Neuronal stem cell (in vitro differentiated cells): ENCODE measurements around the gene AVP.

Experiments
- DNase-seq: peaks from one replicate; pipeline ENCODE4 v3.0.0-alpha.2; 2013; ENCODE audit warnings: low spot score
- H2AFZ ChIP-seq: one replicate; pipeline ENCODE4 v1.6.1; 2013; ENCODE audit warnings: mild to moderate bottlenecking, low read length, inconsistent platforms
- H2AK5ac ChIP-seq: 2 replicates; pipeline ENCODE4 v1.6.1; 2013; ENCODE audit warnings: low read depth, mild to moderate bottlenecking, inconsistent platforms, low read length, moderate library complexity, mixed read lengths
- H2BK120ac ChIP-seq: 2 replicates; pipeline ENCODE4 v1.6.1; 2013; ENCODE audit warnings: low read depth, mild to moderate bottlenecking, inconsistent platforms, low read length, moderate library complexity, mixed read lengths
- H2BK12ac ChIP-seq: one replicate; pipeline ENCODE4 v1.6.1; 2013; ENCODE audit warnings: low read length, inconsistent platforms
- H2BK15ac ChIP-seq: 2 replicates; pipeline ENCODE4 v1.6.1; 2013; ENCODE audit warnings: mild to moderate bottlenecking, low read length, inconsistent platforms, mixed read lengths
- H2BK5ac ChIP-seq: one replicate; pipeline ENCODE4 v1.6.1; 2013; ENCODE audit warnings: inconsistent platforms, mild to moderate bottlenecking, low read length, moderate library complexity
- H3K14ac ChIP-seq: one replicate; pipeline ENCODE4 v1.6.1; 2013; ENCODE audit warnings: low read length, inconsistent platforms
- H3K18ac ChIP-seq: 2 replicates; pipeline ENCODE4 v1.6.1; 2013; ENCODE audit warnings: low read length, inconsistent platforms
- H3K23ac ChIP-seq: 2 replicates; pipeline ENCODE4 v1.6.1; 2013; ENCODE audit warnings: low read depth, mild to moderate bottlenecking, mixed read lengths, low read length, inconsistent platforms; ENCODE audit not compliant: poor library complexity
- H3K27ac ChIP-seq: replicated peaks from 3 replicates; pipeline ENCODE4 v1.5.1; 2013; ENCODE audit warnings: low read length, inconsistent platforms
- H3K27me3 ChIP-seq, 3 experiments: 2 replicates each; pipeline ENCODE4 v1.6.1; 2013; ENCODE audit warnings: low read length in 3 of 3, mild to moderate bottlenecking in 2 of 3, inconsistent platforms in 1 of 3, low read depth in 1 of 3, mixed read lengths in 1 of 3, moderate library complexity in 1 of 3; ENCODE audit not compliant: control insufficient read depth in 3 of 3, insufficient read depth in 3 of 3
- H3K36me3 ChIP-seq, 2 donors: replicated peaks in 1 of 2; 2 replicates each; pipeline ENCODE4 v1.6.1; 2013; ENCODE audit warnings: low read length in 2 of 2; ENCODE audit not compliant: control insufficient read depth in 2 of 2, insufficient read depth in 2 of 2
- H3K4ac ChIP-seq: 2 replicates; pipeline ENCODE4 v1.6.1; 2013; ENCODE audit warnings: inconsistent platforms, mild to moderate bottlenecking, low read length, moderate library complexity
- H3K4me1 ChIP-seq, 2 donors: 1 replicate in 1 of 2; 2 replicates in 1 of 2; pipeline ENCODE4 v1.6.1; 2013; ENCODE audit warnings: low read length in 2 of 2, low read depth in 1 of 2; ENCODE audit not compliant: control insufficient read depth in 2 of 2, insufficient read depth in 1 of 2
- H3K4me2 ChIP-seq: one replicate; pipeline ENCODE4 v1.6.1; 2013; ENCODE audit warnings: mild to moderate bottlenecking, low read length, inconsistent platforms; ENCODE audit not compliant: insufficient read depth, poor library complexity, severe bottlenecking
- H3K4me3 ChIP-seq, 2 donors: 2 replicates each; pipeline ENCODE4 v1.5.1; 2013; ENCODE audit warnings: low read length in 2 of 2, mild to moderate bottlenecking in 2 of 2, inconsistent platforms in 1 of 2, moderate library complexity in 1 of 2
- H3K79me1 ChIP-seq: one replicate; pipeline ENCODE4 v1.6.1; 2013; ENCODE audit warnings: low read depth, mild to moderate bottlenecking, inconsistent platforms, low read length, moderate library complexity
- H3K9ac ChIP-seq: one replicate; pipeline ENCODE4 v1.6.1; 2013; ENCODE audit warnings: mild to moderate bottlenecking, low read depth, low read length, inconsistent platforms; ENCODE audit not compliant: poor library complexity
- H3K9me3 ChIP-seq, 2 donors: replicated peaks in 1 of 2; 2 replicates each; pipeline versions ENCODE3 to v1.6.1; 2013; ENCODE audit warnings: low read length in 2 of 2, mild to moderate bottlenecking in 2 of 2, inconsistent platforms in 1 of 2, low read depth in 1 of 2, mixed read lengths in 1 of 2, moderate library complexity in 1 of 2; ENCODE audit not compliant: control insufficient read depth in 2 of 2, insufficient read depth in 1 of 2
- H4K8ac ChIP-seq: one replicate; pipeline ENCODE4 v1.6.1; 2013; ENCODE audit warnings: low read depth, mild to moderate bottlenecking, inconsistent platforms, low read length, moderate library complexity
- H4K91ac ChIP-seq: one replicate; pipeline ENCODE4 v1.6.1; 2013; ENCODE audit warnings: low read length, low read depth, mild to moderate bottlenecking, inconsistent platforms; ENCODE audit not compliant: poor library complexity
- WGBS, 2 donors: extraction: QIAGEN DNeasy Blood & Tissue Kit; methylation state at CpG; one replicate each; pipeline ENCODE4 v1.1.7; 2013; ENCODE audit warnings: missing lambda C conversion rate in 2 of 2, mixed read lengths in 1 of 2; ENCODE audit not compliant: insufficient read length in 2 of 2, insufficient replicate concordance in 1 of 2; ENCODE audit errors: extremely low coverage in 2 of 2; 5-methylcytosine and 5-hydroxymethylcytosine counted together

Gene AVP

GRCh38 chr20:3044336-3044965 is 40.1 kb downstream of the AVP start:
- WGBS, 2 donors = no CpG with 5 or more reads among the region's 8 CpGs
- H3K4me2 ChIP-seq = no peak overlapping the region
- H3K36me3 ChIP-seq = peaks cover 17 to 50% of the 10 kb centered on the region in 2 donors
- H2BK15ac ChIP-seq = peak overlapping the region; percentile 92
- H3K4me3 ChIP-seq = no peak overlapping the region
- no peak overlapping the region for H3K9ac ChIP-seq
- DNase-seq = no peak
- H3K14ac ChIP-seq = no peak overlapping the region
- H2AFZ ChIP-seq = no peak overlapping the region
- H2BK5ac ChIP-seq = no peak overlapping the region
- peaks cover 6 to 9% of the 10 kb centered on the region in 2 donors for H3K4me1 ChIP-seq
- H2AK5ac ChIP-seq = peak overlapping the region; percentile 88
- H3K23ac ChIP-seq = peak overlapping the region; percentile 57
- no peak overlapping the region for H2BK120ac ChIP-seq
- H3K4ac ChIP-seq = peak overlapping the region; percentile 55
- H3K9me3 ChIP-seq = no peaks in the 10 kb centered on the region
- no peak overlapping the region for H4K91ac ChIP-seq
- no peaks in the 10 kb centered on the region for H3K27me3 ChIP-seq
- no peak overlapping the region for H2BK12ac ChIP-seq
- H3K79me1 ChIP-seq = peaks cover 3% of the 10 kb centered on the region
- H4K8ac ChIP-seq = peak overlapping the region; percentile 52
- H3K27ac ChIP-seq = no peak overlapping the region
- H3K18ac ChIP-seq = peak overlapping the region; percentile 53

- no peak within 1 kb of the TSS for H4K91ac ChIP-seq
- H3K4ac ChIP-seq = peak within 1 kb of the TSS; percentile 55
- H3K4me3 ChIP-seq = no peak within 1 kb of the TSS
- no peak within 1 kb of the TSS for H3K4me2 ChIP-seq
- peak within 1 kb of the TSS; percentile 53 for H3K18ac ChIP-seq
- no peaks in the 10 kb centered on the region for H3K9me3 ChIP-seq
- H3K79me1 ChIP-seq = peaks cover 3% of the 10 kb centered on the region
- H3K4me1 ChIP-seq = peaks cover 6 to 9% of the 10 kb centered on the region in 2 donors
- H2BK12ac ChIP-seq = no peak within 1 kb of the TSS
- no peak within 1 kb of the TSS for H3K27ac ChIP-seq
- H3K14ac ChIP-seq = no peak within 1 kb of the TSS
- H3K9ac ChIP-seq = no peak within 1 kb of the TSS
- WGBS, 2 donors = no CpG with 5 or more reads among the region's 3 CpGs
- H2AFZ ChIP-seq = no peak within 1 kb of the TSS
- no peak within 1 kb of the TSS for H4K8ac ChIP-seq
- peaks cover 20 to 50% of the 10 kb centered on the region in 2 donors for H3K36me3 ChIP-seq
- H3K27me3 ChIP-seq = no peaks in the 10 kb centered on the region
- no peak within 1 kb of the TSS for H2BK5ac ChIP-seq
- DNase-seq = no peak
- H2BK120ac ChIP-seq = no peak within 1 kb of the TSS
- peak within 1 kb of the TSS; percentile 57 for H3K23ac ChIP-seq
- peak within 1 kb of the TSS; percentile 92 for H2BK15ac ChIP-seq
- peak within 1 kb of the TSS; percentile 88 for H2AK5ac ChIP-seq
Measured at GRCh38 chr20:3043322-3043721, 41.2 kb downstream of the AVP start, which contains the start of gene GNRH2. GNRH2 (plus strand) TSS chr20:3043622; CDS start chr20:3044415, 793 bp downstream.

- Histone ChIP-seq H3K4me1 (peaks cover 6 to 9% of the 10 kb centered on the region in 2 donors), H3K4me3 (no peak overlapping the region), H3K27me3 (no peaks in the 10 kb centered on the region), H4K91ac (no peak overlapping the region), H3K79me1 (peaks cover 3% of the 10 kb centered on the region), H3K9me3 (no peaks in the 10 kb centered on the region), H2BK12ac (no peak overlapping the region), H3K4ac (no peak overlapping the region), H3K9ac (no peak overlapping the region), H3K27ac (no peak overlapping the region), H2BK5ac (no peak overlapping the region), H2BK120ac (no peak overlapping the region), H2BK15ac (no peak overlapping the region), H2AK5ac (no peak overlapping the region), H3K36me3 (peaks cover 19 to 50% of the 10 kb centered on the region in 2 donors), H3K4me2 (no peak overlapping the region), H4K8ac (no peak overlapping the region), H3K14ac (no peak overlapping the region), H3K23ac (no peak overlapping the region), H3K18ac (no peak overlapping the region), H2AFZ (no peak overlapping the region)
- DNase-seq = no peak
- no CpG with 5 or more reads among the region's 5 CpGs for WGBS, 2 donors
Measured at GRCh38 chr20:3042625-3043024, 41.9 kb downstream of the AVP start.

GRCh38 chr20:3041854-3042409 is 42.6 kb downstream of the AVP start:
- Histone ChIP-seq H3K14ac (peak overlapping the region; percentile 4), H3K4me3 (peak overlapping the region in 1 of 2 donors; percentile 9), H3K27me3 (no peaks in the 10 kb centered on the region), H2BK5ac (no peak overlapping the region), H4K91ac (no peak overlapping the region), H3K23ac (no peak overlapping the region), H3K18ac (no peak overlapping the region), H2BK12ac (no peak overlapping the region), H4K8ac (peak overlapping the region; percentile 29), H3K4me2 (no peak overlapping the region), H2BK120ac (no peak overlapping the region), H3K9me3 (no peaks in the 10 kb centered on the region), H3K9ac (peak overlapping the region; percentile 53), H2AK5ac (no peak overlapping the region), H3K4ac (no peak overlapping the region), H2AFZ (no peak overlapping the region), H3K79me1 (peaks cover 3% of the 10 kb centered on the region), H3K27ac (no peak overlapping the region), H3K4me1 (peaks cover 6 to 9% of the 10 kb centered on the region in 2 donors), H2BK15ac (no peak overlapping the region), H3K36me3 (peaks cover 26 to 53% of the 10 kb centered on the region in 2 donors)
- DNase-seq = no peak
- WGBS, 2 donors = no CpG with 5 or more reads among the region's 10 CpGs
